ENCODE results near the gene GPR3. TPM values are rescaled to one million over a fixed set of nuclear protein-coding genes. Genes with fewer than 3 reads are reported as not detected.
A peak's percentile ranks its signal among the peaks of the same experiment; 100 is the strongest.

The GPR3 gene
- total RNA-seq, 1 experiment from 2014 or later: 4.4 TPM

DNA sequence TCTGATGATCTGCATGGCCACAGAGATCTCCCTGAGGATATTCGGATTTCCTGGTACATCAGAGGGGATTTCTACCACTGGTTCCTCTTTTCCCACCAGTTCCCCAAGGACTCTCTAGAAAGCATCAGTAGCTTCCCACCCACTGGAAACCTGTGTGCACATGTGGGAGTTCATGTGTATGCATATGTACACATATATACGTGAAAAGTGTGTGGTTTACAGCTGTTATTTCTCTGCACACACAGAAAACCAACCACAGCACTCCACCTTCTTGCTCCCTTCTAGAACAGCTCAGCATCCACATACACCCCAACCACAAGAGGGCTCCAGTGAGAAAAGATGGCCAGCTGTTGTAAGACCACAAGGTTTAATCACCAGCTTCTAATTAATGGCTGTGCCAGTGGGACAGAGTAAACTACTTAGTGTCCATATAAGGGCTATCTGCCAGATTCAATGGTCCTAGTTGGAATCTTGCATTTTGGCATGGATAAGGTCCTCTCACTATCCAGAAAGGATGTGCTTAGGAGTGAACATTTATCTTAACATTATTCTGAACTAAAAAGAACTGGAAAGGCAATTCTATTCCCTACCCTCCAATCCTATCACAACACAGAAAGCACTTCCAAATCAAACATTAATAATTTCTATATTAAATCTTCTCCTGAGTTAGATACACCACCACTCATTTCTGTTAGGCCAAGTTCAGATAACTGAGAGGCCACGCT, 24.1 kb downstream of the GPR3 start:
- Histone ChIP-seq H4K5ac (ENCODE audit: insufficient read length, low read depth, low read length) (no peak overlapping the region), H2AFZ (ENCODE audit: low read length) (no peak overlapping the region), H2BK120ac (ENCODE audit: low read depth, low read length, poor library complexity, severe bottlenecking) (no peak overlapping the region), H4K8ac (replicated peaks; ENCODE audit: insufficient read length, low read depth, low read length) (no peak overlapping the region), H3K27me3 (ENCODE audit: insufficient read depth, low read length) (no peaks in the 10 kb centered on the region), H3K79me1 (ENCODE audit: insufficient read depth, low read depth, low read length, poor library complexity, severe bottlenecking) (no peaks in the 10 kb centered on the region), H2BK15ac (ENCODE audit: low read depth, low read length) (no peak overlapping the region), H4K91ac (ENCODE audit: insufficient read length, low read depth, low read length) (no peak overlapping the region), H2BK12ac (ENCODE audit: insufficient read length, low read depth, low read length) (no peak overlapping the region), H2BK5ac (ENCODE audit: insufficient read length, low read length) (no peak overlapping the region), H3K79me2 (ENCODE audit: insufficient read depth, low read length) (no peaks in the 10 kb centered on the region), H2AK5ac (ENCODE audit: insufficient read length, low read length) (no peak overlapping the region), H3K18ac (ENCODE audit: insufficient read length, low read depth, low read length) (no peak overlapping the region), H2BK20ac (ENCODE audit: low read depth, low read length, poor library complexity, severe bottlenecking) (no peak overlapping the region), H3K14ac (ENCODE audit: insufficient read depth, low read length) (no peak overlapping the region), H3K9me3 (ENCODE audit: control insufficient read depth, low read depth, low read length) (no peaks in the 10 kb centered on the region), H3K9ac (ENCODE audit: extremely low read depth, insufficient read length, low read length) (no peak overlapping the region), H3K4ac (ENCODE audit: low read depth, low read length) (no peak overlapping the region), H3K23ac (ENCODE audit: insufficient read length, low read depth, low read length) (no peak overlapping the region), H4K20me1 (ENCODE audit: control insufficient read depth, insufficient read depth, insufficient read length) (no peaks in the 10 kb centered on the region), H3K4me1 (ENCODE audit: insufficient read depth, low read length) (0 out of 2 replicates have a peak, but pooled peaks cover 2% of the 10 kb centered on the region), H3K56ac (ENCODE audit: insufficient read length, low read depth, low read length) (no peak overlapping the region), H3K4me2 (ENCODE audit: insufficient read depth, insufficient read length, low read length) (no peak overlapping the region), H3T11ph (ENCODE audit: low read length) (no peak overlapping the region), H3K27ac (ENCODE audit: insufficient read length, low read depth, low read length) (no peak overlapping the region), H3K23me2 (ENCODE audit: insufficient read length, low read depth, low read length, poor library complexity, severe bottlenecking) (no peaks in the 10 kb centered on the region)
- Mint-ChIP-seq H3K4me1 (peaks cover 16 to 22% of the 10 kb centered on the region in 2 experiments), H3K4me3 (no peak overlapping the region), H3K27me3 (ENCODE audit: low read depth) (no peaks in the 10 kb centered on the region), H3K36me3 (ENCODE audit: insufficient read depth in 1 of 3, low read depth in 3 of 3) (peaks cover 35 to 57% (median 56%) of the 10 kb centered on the region in 3 experiments; a peak in 6 of 7 replicates), H3K9me3 (no peaks in the 10 kb centered on the region), H3K27ac (no peak overlapping the region; a peak in 1 of 7 replicates)
- DNase-seq: peak; percentile 71
- no CpG with 5 or more reads among the region's 3 CpGs for WGBS (ENCODE audit: extremely low coverage, insufficient read length, low lambda C conversion rate)
- peak; percentile 82 for TF ChIP-seq CTCF (conservative IDR thresholded peaks at IDR 0.05)

Measured in H9 (cell line).